Vein endothelial cell (primary cell): ENCODE results near the gene NPTX1. TPM values are rescaled to one million over a fixed set of nuclear protein-coding genes. Genes with fewer than 3 reads are reported as not detected.

Source experiments
- small RNA-seq: library from RNA; depleted of rRNA; stranded (forward); fragments of <200 nt; gene quantifications from one replicate; pipeline ENCODE3, GENCODE V24; 2012
- total RNA-seq: library from RNA; depleted of rRNA; stranded (reverse); fragments of >200 nt; gene quantifications from 2 replicates; pipeline ENCODE4 v1.2.3, GENCODE V29; 2012

The NPTX1 gene, protein sequence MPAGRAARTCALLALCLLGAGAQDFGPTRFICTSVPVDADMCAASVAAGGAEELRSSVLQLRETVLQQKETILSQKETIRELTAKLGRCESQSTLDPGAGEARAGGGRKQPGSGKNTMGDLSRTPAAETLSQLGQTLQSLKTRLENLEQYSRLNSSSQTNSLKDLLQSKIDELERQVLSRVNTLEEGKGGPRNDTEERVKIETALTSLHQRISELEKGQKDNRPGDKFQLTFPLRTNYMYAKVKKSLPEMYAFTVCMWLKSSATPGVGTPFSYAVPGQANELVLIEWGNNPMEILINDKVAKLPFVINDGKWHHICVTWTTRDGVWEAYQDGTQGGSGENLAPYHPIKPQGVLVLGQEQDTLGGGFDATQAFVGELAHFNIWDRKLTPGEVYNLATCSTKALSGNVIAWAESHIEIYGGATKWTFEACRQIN
- under 0.01 and 0.29 TPM in 2 replicates for total RNA-seq

GRCh38 chr17:80475910-80476876, at the start of gene NPTX1:
Gene NPTX1 (minus strand): TSS chr17:80476607. CDS start chr17:80476446, 161 bp downstream.

Small RNA genes within 50 kb of the gene (small RNA-seq; reads per million reads assigned to genes)
- gene AC120024.2 (not detected), gene AC120024.3 (not detected), gene MIR4730 (not detected)

Other genes with a start within 250 kb of the NPTX1 start
- 96.9 and 106 TPM in 2 replicates for gene RNF213, start 215.8 kb downstream of the NPTX1 start, total RNA-seq
- gene ENDOV, start 61.4 kb downstream of the NPTX1 start, total RNA-seq: 20.6 and 21.6 TPM in 2 replicates
- 37.6 and 39.6 TPM in 2 replicates for gene RPTOR, start 68.2 kb upstream of the NPTX1 start, total RNA-seq